HG03439 (cell line): Measurements from ENCODE around the gene ADAMTS12.

Experiments used
- ATAC-seq: cut with Tn5 transposase; IDR thresholded peaks from one replicate; pipeline ENCODE4 v1.9.1; 2021; ENCODE audit warnings: mild to moderate bottlenecking, moderate library complexity; ENCODE audit not compliant: unreplicated experiment

The ADAMTS12 gene

DNA sequence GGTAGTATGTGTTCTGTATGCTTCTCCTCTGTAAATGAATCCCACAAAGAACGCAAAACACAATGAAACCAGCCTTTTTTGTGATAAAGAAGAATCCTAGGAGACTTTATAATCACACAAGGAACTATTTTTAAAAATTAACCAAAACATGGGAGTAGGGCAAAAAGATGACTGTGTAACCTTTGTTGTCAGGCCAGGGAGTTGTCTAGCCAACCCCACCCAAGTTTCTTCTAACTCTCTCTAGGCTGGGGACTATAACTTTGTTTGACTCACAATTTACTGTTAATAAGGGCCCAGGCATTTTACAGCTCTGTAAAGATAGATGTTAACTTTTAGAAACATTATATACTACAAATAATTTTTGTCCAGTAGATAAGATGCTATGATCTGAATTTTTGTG is 176.1 kb downstream of the ADAMTS12 start:
- no peak for ATAC-seq

DNA sequence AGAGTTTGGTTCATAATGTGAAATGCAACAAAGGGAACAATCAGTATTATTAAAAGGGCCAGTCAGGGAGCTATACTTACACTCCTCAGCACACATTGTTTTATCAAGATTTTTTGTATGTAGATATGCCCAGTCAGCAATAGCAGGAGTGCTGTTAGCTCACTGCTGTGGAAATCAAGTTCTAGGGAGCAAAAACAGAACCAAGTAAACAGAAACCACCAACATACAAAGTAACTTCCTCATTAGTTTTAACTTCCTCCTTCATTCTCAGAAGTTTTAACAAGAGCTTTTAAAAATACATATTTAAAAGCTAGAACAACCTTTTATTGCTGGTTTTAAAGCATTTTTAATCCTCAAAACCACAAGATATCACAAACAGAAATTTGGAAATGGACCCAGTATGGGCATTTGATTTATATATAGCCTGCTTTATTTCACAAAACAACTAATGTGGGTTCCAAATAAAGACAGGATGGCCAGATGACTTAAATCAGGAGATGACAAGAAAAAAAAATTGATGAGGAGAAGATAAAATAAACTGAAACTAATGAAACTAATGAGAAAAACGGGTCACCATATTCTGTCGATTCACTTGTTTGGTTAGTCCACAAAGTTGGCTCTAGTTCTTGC is 178.5 kb downstream of the ADAMTS12 start:
- no peak for ATAC-seq

DNA sequence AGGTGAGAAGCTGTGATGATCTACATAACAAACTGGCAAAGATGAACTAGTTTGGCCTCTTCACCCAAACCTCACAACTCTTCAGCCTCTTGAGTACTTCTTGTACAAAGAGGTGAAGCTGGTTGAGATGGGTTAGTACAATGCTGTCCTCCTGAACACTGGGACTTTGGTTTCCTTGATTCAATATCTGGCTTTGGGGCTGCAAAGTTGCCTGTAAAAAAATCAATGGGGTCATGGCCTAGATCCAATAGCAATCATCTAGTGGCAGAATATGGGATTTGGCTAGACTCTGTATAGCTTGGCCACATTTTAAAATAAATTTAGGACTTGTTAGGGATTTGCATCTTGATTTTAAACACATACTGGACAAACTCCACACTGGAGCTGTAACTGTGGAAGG is 179.1 kb downstream of the ADAMTS12 start:
- no peak for ATAC-seq

- ATAC-seq: no peak
Measured at GRCh38 chr5:33711094-33711679, 180.6 kb downstream of the ADAMTS12 start.

GRCh38 chr5:33702867-33703266 is 188.9 kb downstream of the ADAMTS12 start:
- ATAC-seq: no peak

GRCh38 chr5:33701951-33702350 is 189.8 kb downstream of the ADAMTS12 start:
- ATAC-seq: no peak

- no peak for ATAC-seq
Measured at GRCh38 chr5:33701251-33701650, 190.5 kb downstream of the ADAMTS12 start.

GRCh38 chr5:33696411-33696810 is 195.4 kb downstream of the ADAMTS12 start:
- no peak for ATAC-seq

GRCh38 chr5:33692980-33693379 is 198.8 kb downstream of the ADAMTS12 start:
- no peak for ATAC-seq

GRCh38 chr5:33691856-33692255 is 199.9 kb downstream of the ADAMTS12 start:
- ATAC-seq: no peak

DNA sequence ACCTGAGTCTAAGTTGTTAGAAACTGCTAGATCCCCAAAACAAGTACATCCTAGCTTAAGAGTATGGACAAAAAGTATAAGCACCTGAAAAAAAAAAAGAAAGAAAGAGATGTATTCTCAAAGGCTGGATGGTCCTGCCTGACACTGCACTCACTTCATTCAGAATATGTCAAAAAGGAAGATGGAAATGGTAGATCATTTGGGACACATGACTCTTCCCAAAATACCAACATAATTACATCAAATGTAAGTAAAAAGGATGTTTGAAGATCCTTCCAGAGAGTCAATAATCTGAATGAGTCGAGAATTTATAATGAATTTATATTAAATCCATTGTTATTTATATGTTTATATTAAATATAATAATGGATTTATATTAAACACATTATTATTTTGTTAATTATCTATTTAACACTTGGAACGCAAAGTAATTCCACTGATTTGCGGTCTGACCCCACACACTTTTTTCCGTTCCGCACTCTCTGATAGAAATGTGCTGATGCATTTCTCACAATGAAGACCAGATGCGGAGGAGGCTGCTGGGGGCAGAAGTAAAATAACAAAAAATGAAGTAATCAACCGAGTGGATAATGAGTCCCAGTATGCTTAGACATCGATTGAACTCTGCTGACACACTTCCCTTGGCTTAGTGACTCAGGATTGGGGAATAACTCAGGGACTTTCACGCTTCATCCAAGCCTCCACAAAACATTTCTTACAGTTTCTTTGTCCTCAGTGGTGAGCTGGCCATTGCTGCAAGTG is 201.2 kb downstream of the ADAMTS12 start:
- ATAC-seq: no peak

DNA sequence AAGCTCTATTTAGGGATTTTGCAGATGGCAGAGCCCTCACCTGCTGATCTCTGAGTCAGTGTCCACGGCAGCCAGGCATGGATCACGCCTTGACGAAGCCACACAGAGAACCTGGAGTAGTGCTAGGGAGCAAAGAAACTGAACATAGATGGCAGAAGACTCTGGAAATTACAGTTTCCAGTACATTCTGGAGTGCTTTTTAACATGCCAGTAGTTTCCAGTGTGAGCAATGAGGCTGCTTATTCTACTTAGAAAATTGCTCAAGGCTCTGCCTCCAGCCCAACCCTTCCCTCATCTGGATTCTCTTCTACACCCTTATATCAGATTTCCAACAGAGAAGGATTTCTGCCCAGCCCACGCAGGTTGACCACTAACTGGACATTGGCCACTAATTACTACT is 203.3 kb downstream of the ADAMTS12 start:
- ATAC-seq: no peak

DNA sequence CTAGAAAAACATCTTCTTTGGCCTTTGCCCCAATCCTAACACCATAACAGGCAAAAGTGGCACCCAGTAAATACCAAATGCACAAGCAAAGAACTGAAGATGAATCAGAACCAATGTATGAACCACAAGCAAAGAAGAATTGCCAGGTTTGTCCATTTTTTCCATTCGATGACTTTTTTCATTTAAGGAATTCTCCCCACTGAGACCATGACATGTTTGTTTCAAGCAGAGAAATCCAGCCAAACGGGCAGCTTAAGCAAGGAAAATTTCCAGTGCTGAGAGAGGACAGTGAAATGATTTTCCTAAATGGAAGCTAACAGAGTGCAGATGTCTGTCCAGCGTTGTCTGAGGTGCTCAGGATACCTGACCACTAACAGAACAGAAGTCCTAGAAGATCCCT is 203.7 kb downstream of the ADAMTS12 start:
- no peak for ATAC-seq

DNA sequence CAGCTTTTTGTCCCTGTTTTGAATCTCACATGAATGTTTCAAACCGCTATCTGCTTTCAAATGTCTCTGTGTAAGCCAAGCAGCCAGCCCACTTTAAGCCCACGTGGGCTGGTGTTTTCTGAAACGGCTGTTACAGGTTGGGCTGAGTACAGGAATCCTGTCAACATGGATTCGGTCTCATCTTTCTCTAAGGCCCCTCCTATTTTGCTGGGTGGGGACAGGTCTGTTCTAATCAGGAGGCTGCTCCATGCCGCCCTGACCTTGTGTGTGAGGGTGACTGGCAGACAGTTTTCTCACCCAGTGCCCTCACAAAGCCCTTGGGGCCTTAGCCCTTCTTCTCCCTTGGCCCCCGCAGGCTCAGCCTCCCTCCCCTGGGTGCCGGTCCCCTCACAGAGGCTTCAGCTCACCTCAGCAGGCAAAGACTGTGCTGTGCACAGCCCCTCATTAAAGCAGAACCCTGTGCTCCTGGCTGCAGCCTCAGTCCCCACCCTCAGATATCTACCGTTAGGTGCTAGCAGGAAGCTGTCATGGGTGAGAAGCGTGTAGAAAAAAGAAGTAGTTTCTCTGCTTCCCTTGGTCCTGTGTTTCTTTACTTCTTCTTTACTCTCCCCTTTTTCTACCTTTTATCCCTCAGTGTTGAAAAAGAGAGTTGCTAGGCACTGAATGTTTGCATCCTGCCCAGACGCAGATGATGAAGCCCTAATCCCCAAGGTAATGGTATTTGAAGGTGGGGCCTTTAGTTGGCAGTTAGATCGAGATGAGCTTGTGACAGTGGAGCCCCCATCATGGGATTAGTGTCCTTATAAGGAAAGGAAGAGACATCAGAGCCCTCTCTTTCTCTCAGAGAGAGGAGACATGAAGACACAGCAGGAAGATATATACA is 205.7 kb downstream of the ADAMTS12 start:
- no peak for ATAC-seq

DNA sequence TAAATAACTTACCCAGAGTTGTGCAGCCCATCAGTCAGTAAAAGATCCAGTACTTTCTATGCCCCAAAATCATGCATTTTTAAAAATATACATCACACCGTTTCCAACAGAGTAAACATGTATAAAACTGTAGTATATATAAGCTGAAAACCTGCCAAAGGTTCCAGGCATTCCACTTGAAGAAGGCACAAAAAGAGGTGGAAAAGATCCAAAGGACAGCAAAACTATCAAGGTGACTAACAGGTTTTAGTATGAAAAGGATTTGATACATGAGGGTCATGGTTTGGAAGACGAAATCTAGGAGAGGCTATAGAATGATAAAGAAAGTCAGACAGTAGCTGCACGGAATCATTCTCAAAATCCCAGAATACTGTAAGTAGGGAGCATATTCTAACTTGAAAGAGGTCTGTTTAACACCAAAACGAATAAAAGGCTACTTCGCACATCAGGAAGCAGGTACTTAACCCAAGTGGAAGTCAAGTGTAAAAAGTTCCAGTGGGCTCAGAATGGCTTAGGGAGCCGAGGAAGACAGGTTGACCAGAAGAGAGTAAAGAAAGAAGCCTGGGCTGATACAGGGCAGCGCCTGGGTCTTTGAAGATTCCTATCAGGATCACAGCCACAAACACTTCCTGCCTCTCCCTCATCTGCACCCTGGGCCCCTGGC is 207.2 kb downstream of the ADAMTS12 start:
- no peak for ATAC-seq

GRCh38 chr5:33679791-33680190 is 212.0 kb downstream of the ADAMTS12 start:
- no peak for ATAC-seq

- no peak for ATAC-seq
Measured at GRCh38 chr5:33675958-33676464, 215.8 kb downstream of the ADAMTS12 start.

GRCh38 chr5:33671700-33672291 is 220.0 kb downstream of the ADAMTS12 start:
- ATAC-seq: no peak

DNA sequence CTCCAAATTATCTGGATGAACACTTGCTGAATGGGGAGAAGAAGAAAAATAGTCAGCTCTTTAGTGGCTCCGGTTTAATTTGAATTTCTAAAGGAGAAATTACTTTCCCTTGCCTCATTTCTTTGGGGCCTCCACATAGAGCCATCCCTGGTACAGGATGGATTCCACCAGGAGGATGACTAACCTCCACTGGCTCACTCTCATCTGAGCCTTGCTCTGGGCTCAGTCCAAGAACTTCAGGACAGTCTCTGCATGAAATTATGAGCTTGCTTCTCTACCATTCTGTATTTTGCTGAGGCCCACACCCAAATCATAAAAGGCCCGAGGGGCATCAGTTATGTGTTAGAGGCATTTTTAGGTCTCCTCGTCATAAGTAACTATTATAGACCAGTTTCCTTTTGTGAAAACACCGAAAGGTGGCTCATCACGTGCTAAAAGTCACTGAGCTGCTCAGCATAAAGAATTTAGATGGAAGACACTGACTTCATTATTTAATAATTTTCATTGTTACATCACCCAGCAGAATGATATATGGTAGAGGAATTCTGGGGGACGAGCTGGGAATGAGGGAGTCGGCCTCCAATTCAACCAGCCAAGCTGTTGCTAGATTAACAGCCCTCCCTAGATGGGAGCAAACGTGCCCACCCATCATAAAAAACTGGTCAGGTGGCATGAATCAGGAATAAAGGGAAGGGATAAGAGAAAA is 228.9 kb downstream of the ADAMTS12 start:
- ATAC-seq: no peak
